ENCODE measurements around the gene WIPF2. TPM values are rescaled to one million over a fixed set of nuclear protein-coding genes. Genes with fewer than 3 reads are reported as not detected.

The WIPF2 gene
- total and polyA plus RNA-seq, 2 experiments from 2014 or later, result 9.2 TPM

DNA sequence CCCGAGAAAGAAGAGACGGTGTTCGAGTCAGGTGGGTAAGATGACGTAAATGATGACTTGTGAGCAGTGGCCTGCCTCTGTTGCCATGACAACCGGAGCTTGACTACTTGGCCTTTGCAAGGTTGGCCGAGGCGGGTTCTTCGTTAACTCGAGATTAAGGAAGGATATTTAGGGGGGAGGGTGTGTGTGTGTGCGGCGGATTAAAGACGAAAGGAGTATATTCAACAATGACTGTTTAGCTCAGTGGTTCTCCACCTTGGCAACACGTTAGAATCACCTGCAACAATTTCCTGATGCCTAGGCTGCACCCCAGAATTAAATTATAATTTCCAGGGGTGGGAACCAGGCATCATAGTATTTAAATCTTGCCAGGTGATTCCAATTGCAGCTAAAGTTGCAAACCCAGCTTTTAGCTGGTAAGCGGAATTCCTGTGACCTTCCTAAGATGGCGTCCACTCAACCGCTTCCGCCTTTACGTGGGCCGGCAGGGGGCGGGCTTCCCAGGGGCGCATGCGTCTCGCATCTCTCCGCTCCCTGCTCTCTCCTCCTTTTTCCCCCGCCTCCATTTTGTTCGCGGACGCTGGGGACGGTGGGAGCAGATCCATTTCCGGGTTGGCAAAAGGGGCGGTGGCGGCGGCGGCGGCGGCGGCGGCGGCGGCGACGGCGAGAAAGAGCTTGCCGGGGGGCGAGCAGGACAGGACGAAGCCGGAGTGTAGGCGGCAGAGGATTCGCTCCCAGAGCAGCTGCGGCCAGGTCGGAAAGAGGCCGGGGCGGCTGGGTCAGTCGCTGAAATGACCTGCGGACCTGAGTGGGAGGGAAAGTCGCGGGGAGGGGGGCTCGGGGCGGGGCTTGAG, at the start of gene WIPF2 (continued):
- TF ChIP-seq, protein P1, sequence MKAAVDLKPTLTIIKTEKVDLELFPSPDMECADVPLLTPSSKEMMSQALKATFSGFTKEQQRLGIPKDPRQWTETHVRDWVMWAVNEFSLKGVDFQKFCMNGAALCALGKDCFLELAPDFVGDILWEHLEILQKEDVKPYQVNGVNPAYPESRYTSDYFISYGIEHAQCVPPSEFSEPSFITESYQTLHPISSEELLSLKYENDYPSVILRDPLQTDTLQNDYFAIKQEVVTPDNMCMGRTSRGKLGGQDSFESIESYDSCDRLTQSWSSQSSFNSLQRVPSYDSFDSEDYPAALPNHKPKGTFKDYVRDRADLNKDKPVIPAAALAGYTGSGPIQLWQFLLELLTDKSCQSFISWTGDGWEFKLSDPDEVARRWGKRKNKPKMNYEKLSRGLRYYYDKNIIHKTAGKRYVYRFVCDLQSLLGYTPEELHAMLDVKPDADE (IDR thresholded peaks at IDR 0.05), result peak; percentile 60; the same call in 1 of the 2 replicates

DNA sequence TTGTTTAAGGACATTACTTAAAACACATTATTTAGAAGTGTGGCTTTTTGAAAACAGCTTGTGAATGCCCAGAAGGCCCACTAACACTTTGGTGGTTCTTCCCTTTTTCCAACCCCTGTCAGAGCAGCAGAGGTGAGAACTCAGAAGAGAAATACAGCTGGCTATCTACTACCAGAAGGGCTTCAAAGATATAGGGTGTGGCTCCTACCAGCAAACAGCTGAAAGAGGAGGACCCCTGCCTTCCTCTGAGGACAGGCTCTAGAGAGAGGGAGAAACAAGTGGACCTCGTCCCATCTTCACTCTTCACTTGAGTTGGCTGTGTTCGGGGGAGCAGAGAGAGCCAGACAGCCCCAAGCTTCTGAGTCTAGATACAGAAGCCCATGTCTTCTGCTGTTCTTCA, 48.8 kb upstream of the WIPF2 start:
- Histone ChIP-seq H3K4me3 (no peak overlapping the region), H3K27me3 (ENCODE audit: insufficient read depth) (no peaks in the 10 kb centered on the region), H3K27ac (ENCODE audit: low read depth) (no peak overlapping the region), H3K79me2 (replicated peaks; ENCODE audit: insufficient read depth) (no peaks in the 10 kb centered on the region), H4K20me1 (replicated peaks; ENCODE audit: insufficient read depth) (peaks cover 6% of the 10 kb centered on the region; the same call in 1 of the 2 replicates), H3K4me2 (no peak overlapping the region), H3F3A (replicated peaks; ENCODE audit: low read depth) (peaks cover 19% of the 10 kb centered on the region), H3K9me2 (ENCODE audit: insufficient read depth) (no peaks in the 10 kb centered on the region), H3K36me3 (ENCODE audit: insufficient read depth) (peaks cover 33% of the 10 kb centered on the region), H2AFZ (no peak overlapping the region), H3K4me1 (ENCODE audit: insufficient read depth) (no peaks in the 10 kb centered on the region; the same call in 1 of the 2 replicates)
- Mint-ChIP-seq H3K9me3 (no peaks in the 10 kb centered on the region), H3K27ac (no peak overlapping the region), H3K4me1 (peaks cover 6% of the 10 kb centered on the region), H3K36me3 (ENCODE audit: low read depth) (peaks cover 87% of the 10 kb centered on the region), H3K4me3 (no peak overlapping the region), H3K27me3 (ENCODE audit: insufficient read depth, low read depth, poor library complexity) (peaks cover 11% of the 10 kb centered on the region)
- ATAC-seq (no peak), DNase-seq (ENCODE audit: low spot score) (no peak)
- TF ChIP-seq EZH2 (IDR thresholded peaks at IDR 0.05; ENCODE audit: low read depth, unreplicated experiment) (no peak), EZH2phosphoT487 (IDR thresholded peaks at IDR 0.05; ENCODE audit: unreplicated experiment) (no peak), STAT1 (IDR thresholded peaks at IDR 0.05; ENCODE audit: unreplicated experiment) (no peak), CREB1 (CRISPR knock-in tag; IDR thresholded peaks at IDR 0.05; ENCODE audit: low read depth) (no peak), ZNF114 (CRISPR knock-in tag; IDR thresholded peaks at IDR 0.05) (no peak), POLR2AphosphoS5 (IDR thresholded peaks at IDR 0.05; ENCODE audit: low read depth) (no peak), NANOG (IDR thresholded peaks at IDR 0.05; ENCODE audit: borderline replicate concordance) (no peak), JUNB (IDR thresholded peaks at IDR 0.05; ENCODE audit: unreplicated experiment) (no peak)
- TF ChIP-seq, protein P2, sequence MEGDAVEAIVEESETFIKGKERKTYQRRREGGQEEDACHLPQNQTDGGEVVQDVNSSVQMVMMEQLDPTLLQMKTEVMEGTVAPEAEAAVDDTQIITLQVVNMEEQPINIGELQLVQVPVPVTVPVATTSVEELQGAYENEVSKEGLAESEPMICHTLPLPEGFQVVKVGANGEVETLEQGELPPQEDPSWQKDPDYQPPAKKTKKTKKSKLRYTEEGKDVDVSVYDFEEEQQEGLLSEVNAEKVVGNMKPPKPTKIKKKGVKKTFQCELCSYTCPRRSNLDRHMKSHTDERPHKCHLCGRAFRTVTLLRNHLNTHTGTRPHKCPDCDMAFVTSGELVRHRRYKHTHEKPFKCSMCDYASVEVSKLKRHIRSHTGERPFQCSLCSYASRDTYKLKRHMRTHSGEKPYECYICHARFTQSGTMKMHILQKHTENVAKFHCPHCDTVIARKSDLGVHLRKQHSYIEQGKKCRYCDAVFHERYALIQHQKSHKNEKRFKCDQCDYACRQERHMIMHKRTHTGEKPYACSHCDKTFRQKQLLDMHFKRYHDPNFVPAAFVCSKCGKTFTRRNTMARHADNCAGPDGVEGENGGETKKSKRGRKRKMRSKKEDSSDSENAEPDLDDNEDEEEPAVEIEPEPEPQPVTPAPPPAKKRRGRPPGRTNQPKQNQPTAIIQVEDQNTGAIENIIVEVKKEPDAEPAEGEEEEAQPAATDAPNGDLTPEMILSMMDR (conservative IDR thresholded peaks at IDR 0.05; ENCODE audit: low read depth in 2 of 2), result no peak
- TF ChIP-seq, protein P3, sequence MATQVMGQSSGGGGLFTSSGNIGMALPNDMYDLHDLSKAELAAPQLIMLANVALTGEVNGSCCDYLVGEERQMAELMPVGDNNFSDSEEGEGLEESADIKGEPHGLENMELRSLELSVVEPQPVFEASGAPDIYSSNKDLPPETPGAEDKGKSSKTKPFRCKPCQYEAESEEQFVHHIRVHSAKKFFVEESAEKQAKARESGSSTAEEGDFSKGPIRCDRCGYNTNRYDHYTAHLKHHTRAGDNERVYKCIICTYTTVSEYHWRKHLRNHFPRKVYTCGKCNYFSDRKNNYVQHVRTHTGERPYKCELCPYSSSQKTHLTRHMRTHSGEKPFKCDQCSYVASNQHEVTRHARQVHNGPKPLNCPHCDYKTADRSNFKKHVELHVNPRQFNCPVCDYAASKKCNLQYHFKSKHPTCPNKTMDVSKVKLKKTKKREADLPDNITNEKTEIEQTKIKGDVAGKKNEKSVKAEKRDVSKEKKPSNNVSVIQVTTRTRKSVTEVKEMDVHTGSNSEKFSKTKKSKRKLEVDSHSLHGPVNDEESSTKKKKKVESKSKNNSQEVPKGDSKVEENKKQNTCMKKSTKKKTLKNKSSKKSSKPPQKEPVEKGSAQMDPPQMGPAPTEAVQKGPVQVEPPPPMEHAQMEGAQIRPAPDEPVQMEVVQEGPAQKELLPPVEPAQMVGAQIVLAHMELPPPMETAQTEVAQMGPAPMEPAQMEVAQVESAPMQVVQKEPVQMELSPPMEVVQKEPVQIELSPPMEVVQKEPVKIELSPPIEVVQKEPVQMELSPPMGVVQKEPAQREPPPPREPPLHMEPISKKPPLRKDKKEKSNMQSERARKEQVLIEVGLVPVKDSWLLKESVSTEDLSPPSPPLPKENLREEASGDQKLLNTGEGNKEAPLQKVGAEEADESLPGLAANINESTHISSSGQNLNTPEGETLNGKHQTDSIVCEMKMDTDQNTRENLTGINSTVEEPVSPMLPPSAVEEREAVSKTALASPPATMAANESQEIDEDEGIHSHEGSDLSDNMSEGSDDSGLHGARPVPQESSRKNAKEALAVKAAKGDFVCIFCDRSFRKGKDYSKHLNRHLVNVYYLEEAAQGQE (IDR thresholded peaks at IDR 0.05; ENCODE audit: unreplicated experiment), result no peak
- TF ChIP-seq, protein P4, sequence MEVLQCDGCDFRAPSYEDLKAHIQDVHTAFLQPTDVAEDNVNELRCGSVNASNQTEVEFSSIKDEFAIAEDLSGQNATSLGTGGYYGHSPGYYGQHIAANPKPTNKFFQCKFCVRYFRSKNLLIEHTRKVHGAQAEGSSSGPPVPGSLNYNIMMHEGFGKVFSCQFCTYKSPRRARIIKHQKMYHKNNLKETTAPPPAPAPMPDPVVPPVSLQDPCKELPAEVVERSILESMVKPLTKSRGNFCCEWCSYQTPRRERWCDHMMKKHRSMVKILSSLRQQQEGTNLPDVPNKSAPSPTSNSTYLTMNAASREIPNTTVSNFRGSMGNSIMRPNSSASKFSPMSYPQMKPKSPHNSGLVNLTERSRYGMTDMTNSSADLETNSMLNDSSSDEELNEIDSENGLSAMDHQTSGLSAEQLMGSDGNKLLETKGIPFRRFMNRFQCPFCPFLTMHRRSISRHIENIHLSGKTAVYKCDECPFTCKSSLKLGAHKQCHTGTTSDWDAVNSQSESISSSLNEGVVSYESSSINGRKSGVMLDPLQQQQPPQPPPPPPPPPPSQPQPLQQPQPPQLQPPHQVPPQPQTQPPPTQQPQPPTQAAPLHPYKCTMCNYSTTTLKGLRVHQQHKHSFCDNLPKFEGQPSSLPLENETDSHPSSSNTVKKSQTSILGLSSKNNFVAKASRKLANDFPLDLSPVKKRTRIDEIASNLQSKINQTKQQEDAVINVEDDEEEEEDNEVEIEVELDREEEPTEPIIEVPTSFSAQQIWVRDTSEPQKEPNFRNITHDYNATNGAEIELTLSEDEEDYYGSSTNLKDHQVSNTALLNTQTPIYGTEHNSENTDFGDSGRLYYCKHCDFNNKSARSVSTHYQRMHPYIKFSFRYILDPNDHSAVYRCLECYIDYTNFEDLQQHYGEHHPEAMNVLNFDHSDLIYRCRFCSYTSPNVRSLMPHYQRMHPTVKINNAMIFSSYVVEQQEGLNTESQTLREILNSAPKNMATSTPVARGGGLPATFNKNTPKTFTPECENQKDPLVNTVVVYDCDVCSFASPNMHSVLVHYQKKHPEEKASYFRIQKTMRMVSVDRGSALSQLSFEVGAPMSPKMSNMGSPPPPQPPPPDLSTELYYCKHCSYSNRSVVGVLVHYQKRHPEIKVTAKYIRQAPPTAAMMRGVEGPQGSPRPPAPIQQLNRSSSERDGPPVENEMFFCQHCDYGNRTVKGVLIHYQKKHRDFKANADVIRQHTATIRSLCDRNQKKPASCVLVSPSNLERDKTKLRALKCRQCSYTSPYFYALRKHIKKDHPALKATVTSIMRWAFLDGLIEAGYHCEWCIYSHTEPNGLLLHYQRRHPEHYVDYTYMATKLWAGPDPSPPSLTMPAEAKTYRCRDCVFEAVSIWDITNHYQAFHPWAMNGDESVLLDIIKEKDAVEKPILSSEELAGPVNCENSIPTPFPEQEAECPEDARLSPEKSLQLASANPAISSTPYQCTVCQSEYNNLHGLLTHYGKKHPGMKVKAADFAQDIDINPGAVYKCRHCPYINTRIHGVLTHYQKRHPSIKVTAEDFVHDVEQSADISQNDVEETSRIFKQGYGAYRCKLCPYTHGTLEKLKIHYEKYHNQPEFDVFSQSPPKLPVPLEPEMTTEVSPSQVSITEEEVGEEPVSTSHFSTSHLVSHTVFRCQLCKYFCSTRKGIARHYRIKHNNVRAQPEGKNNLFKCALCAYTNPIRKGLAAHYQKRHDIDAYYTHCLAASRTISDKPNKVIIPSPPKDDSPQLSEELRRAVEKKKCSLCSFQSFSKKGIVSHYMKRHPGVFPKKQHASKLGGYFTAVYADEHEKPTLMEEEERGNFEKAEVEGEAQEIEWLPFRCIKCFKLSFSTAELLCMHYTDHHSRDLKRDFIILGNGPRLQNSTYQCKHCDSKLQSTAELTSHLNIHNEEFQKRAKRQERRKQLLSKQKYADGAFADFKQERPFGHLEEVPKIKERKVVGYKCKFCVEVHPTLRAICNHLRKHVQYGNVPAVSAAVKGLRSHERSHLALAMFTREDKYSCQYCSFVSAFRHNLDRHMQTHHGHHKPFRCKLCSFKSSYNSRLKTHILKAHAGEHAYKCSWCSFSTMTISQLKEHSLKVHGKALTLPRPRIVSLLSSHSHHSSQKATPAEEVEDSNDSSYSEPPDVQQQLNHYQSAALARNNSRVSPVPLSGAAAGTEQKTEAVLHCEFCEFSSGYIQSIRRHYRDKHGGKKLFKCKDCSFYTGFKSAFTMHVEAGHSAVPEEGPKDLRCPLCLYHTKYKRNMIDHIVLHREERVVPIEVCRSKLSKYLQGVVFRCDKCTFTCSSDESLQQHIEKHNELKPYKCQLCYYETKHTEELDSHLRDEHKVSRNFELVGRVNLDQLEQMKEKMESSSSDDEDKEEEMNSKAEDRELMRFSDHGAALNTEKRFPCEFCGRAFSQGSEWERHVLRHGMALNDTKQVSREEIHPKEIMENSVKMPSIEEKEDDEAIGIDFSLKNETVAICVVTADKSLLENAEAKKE (CRISPR knock-in tag; IDR thresholded peaks at IDR 0.05), result no peak
